T-cell (primary cell): ENCODE measurements around the gene PHF1. TPM values are rescaled to one million over a fixed set of nuclear protein-coding genes. Genes with fewer than 3 reads are reported as not detected.
A peak's percentile ranks its signal among the peaks of the same experiment; 100 is the strongest.

Experiments
- ATAC-seq, 4 experiments: fragments of 200-7000 bp in 3 of 4; fragments of 150-1000 bp in 1 of 4; cut with Tn5 transposase; replicated peaks in 1 of 4; 1 replicate in 3 of 4; 2 replicates in 1 of 4; pipeline ENCODE4 v1.10.0; 2021; ENCODE audit warnings: moderate library complexity in 3 of 4, mild to moderate bottlenecking in 2 of 4, moderate number of reproducible peaks in 1 of 4
- CTCF ChIA-PET, 2 donors: fragments of 300-600 bp; sonication (Branson Sonifier 250); formaldehyde crosslinking; loops; one replicate each; lab custom pipeline; 2022; ENCODE audit warnings: antibody characterized with exemption in 2 of 2; lab: Charles Lee
- POLR2A ChIA-PET, 2 donors: fragments of 300-600 bp; sonication (Branson Sonifier 250); formaldehyde crosslinking; loops; one replicate each; lab custom pipeline; 2022; ENCODE audit warnings: antibody characterized with exemption in 2 of 2; lab: Charles Lee
- DNase-seq, 35 experiments: peaks; one replicate each; pipeline versions ENCODE4 v3.0.0 to v3.0.0-alpha.2; 2013 to 2023
- H3K27ac ChIP-seq: one replicate; pipeline ENCODE4 v1.5.1; 2013; ENCODE audit warnings: low read length
- H3K27me3 ChIP-seq, 2 experiments: replicated peaks in 1 of 2; 1 replicate in 1 of 2; 2 replicates in 1 of 2; pipeline versions ENCODE4 v1.6.1 to v1.7.0; 2013; ENCODE audit warnings: low read length in 1 of 2, mixed read lengths in 1 of 2; ENCODE audit not compliant: control insufficient read depth in 2 of 2, insufficient read depth in 2 of 2; ENCODE audit errors: extremely low read depth in 1 of 2
- H3K36me3 ChIP-seq, 2 donors: 1 replicate in 1 of 2; 2 replicates in 1 of 2; pipeline versions ENCODE4 v1.6.1 to v1.7.0; 2013; ENCODE audit warnings: low read length in 1 of 2; ENCODE audit not compliant: control insufficient read depth in 2 of 2, insufficient read depth in 1 of 2; ENCODE audit errors: extremely low read depth in 1 of 2
- H3K4me1 ChIP-seq, 2 experiments: 1 replicate in 1 of 2; 2 replicates in 1 of 2; pipeline versions ENCODE4 v1.6.1 to v1.7.0; 2013; ENCODE audit warnings: low read length in 2 of 2, mixed read lengths in 1 of 2; ENCODE audit not compliant: insufficient read depth in 2 of 2, control insufficient read depth in 1 of 2; ENCODE audit errors: extremely low read depth in 1 of 2
- H3K4me3 ChIP-seq, 2 donors: 1 replicate in 1 of 2; 2 replicates in 1 of 2; pipeline versions ENCODE4 v1.5.1 to v1.7.0; 2013; ENCODE audit warnings: mild to moderate bottlenecking in 2 of 2, low read length in 1 of 2, moderate library complexity in 1 of 2; ENCODE audit not compliant: control insufficient read depth in 1 of 2; ENCODE audit errors: extremely low read depth in 1 of 2
- H3K9me3 ChIP-seq: 2 replicates; pipeline ENCODE4 v1.7.0; 2013
- H3K27ac Mint-ChIP-seq, 2 donors: one replicate each; pipeline ENCODE4 v1.8.0; 2020 to 2021; ENCODE audit warnings: mild to moderate bottlenecking in 2 of 2, mixed read lengths in 2 of 2
- H3K27me3 Mint-ChIP-seq, 2 donors: one replicate each; pipeline ENCODE4 v1.8.0; 2021 to 2022; ENCODE audit warnings: mixed read lengths in 2 of 2
- H3K36me3 Mint-ChIP-seq: one replicate; pipeline ENCODE4 v1.8.0; 2021; ENCODE audit warnings: mixed read lengths
- H3K4me1 Mint-ChIP-seq, 3 donors: one replicate each; pipeline ENCODE4 v1.8.0; 2020 to 2022; ENCODE audit warnings: mixed read lengths in 3 of 3, mild to moderate bottlenecking in 1 of 3
- H3K4me3 Mint-ChIP-seq, 3 donors: one replicate each; pipeline ENCODE4 v1.8.0; 2020 to 2022; ENCODE audit warnings: mild to moderate bottlenecking in 3 of 3, mixed read lengths in 3 of 3, moderate library complexity in 3 of 3
- H3K9me3 Mint-ChIP-seq, 3 donors: one replicate each; pipeline ENCODE4 v1.8.0; 2020 to 2022; ENCODE audit warnings: mixed read lengths in 3 of 3
- WGBS: methylation state at CpG from one replicate; pipeline ENCODE4 v1.1.5; 2013; ENCODE audit warnings: missing lambda C conversion rate; ENCODE audit not compliant: insufficient coverage; 5-methylcytosine and 5-hydroxymethylcytosine counted together
- total RNA-seq, 35 experiments: library from RNA in 6 of 35; stranded (reverse) in 6 of 35; fragments of 120-200 nt in 1 of 35; gene quantifications; one replicate each; pipeline versions ENCODE4 v1.2.1 to v1.2.4 and lab custom pipeline; 2013 to 2026

The PHF1 gene
- total RNA-seq, 5 donors from 2014 or later (not counting 1 experiment from before 2014, with no cell fraction given), result 169 to 372 (median 175) TPM

- H3K4me1 Mint-ChIP-seq, result peaks cover 61 to 82% (median 78%) of the 10 kb centered on the region in 3 donors
- Histone ChIP-seq H3K9me3 (no peaks in the 10 kb centered on the region), H3K4me1 (peaks cover 34 to 60% of the 10 kb centered on the region in 2 experiments), H3K36me3 (no peaks in the 10 kb centered on the region), H3K27me3 (no peaks in the 10 kb centered on the region), H3K27ac (peak overlapping the region; percentile 87), H3K4me3 (peak overlapping the region; percentile 65 to 69)
- no peaks in the 10 kb centered on the region for H3K9me3 Mint-ChIP-seq
- DNase-seq (peak; percentile 52 to 87 (median 68)), ATAC-seq (peak; percentile 61 to 65 (median 62))
- POLR2A ChIA-PET, result interaction anchor here (0.6 to 0.7 kb wide), 4 partner anchors 9 to 136 kb away, joined by 3 to 8 read pairs (median 4); no protein-coding TSS in a partner anchor
- H3K27ac Mint-ChIP-seq, result peak overlapping the region; percentile 95 to 96
- H3K27me3 Mint-ChIP-seq, result no peaks in the 10 kb centered on the region
- H3K4me3 Mint-ChIP-seq, result peak overlapping the region; percentile 85 to 97 (median 86)
- CTCF ChIA-PET, result interaction anchor here (0.7 to 1.5 kb wide), 5 partner anchors 10 to 126 kb away, joined by 3 to 8 read pairs (median 4); no protein-coding TSS in a partner anchor
- H3K36me3 Mint-ChIP-seq, result no peaks in the 10 kb centered on the region
- 2% methylated on average over 24 of the region's 43 CpGs for whole genome bisulfite sequencing
Observed at GRCh38 chr6:33425668-33426577, 15.1 kb downstream of the PHF1 start.

- Histone ChIP-seq H3K27me3 (no peaks in the 10 kb centered on the region), H3K4me3 (peak overlapping the region; percentile 65 to 67), H3K27ac (peak overlapping the region; percentile 87), H3K36me3 (no peaks in the 10 kb centered on the region), H3K4me1 (peaks cover 39 to 69% of the 10 kb centered on the region in 2 experiments), H3K9me3 (no peaks in the 10 kb centered on the region)
- Mint-ChIP-seq H3K9me3 (no peaks in the 10 kb centered on the region), H3K4me1 (peaks cover 66 to 79% (median 78%) of the 10 kb centered on the region in 3 donors), H3K4me3 (peak overlapping the region; percentile 85 to 97 (median 86)), H3K27me3 (no peaks in the 10 kb centered on the region), H3K36me3 (no peaks in the 10 kb centered on the region), H3K27ac (peak overlapping the region; percentile 95 to 96)
- ChIA-PET POLR2A (interaction anchor here (0.6 kb wide), 2 partner anchors 36 to 1574 kb away, joined by 3 to 5 read pairs; no protein-coding TSS in a partner anchor), CTCF (interaction anchor here (0.6 to 1.5 kb wide), 6 partner anchors 11 to 438 kb away, joined by 3 to 8 read pairs (median 4); partner anchors contain the start of gene ZBTB9 (in 1 of the 2))
- WGBS, result 0% methylated on average over 5 of the region's 12 CpGs
- ATAC-seq, result peak in 1 of 4 experiments; percentile 19
- DNase-seq, result peak in 7 of 35 experiments; percentile 12 to 74 (median 30)
Observed at GRCh38 chr6:33426590-33427511, 16.0 kb downstream of the PHF1 start.

- Mint-ChIP-seq H3K27me3 (no peaks in the 10 kb centered on the region), H3K4me3 (peak overlapping the region; percentile 86 to 97 (median 87)), H3K9me3 (no peaks in the 10 kb centered on the region), H3K4me1 (peaks cover 72 to 87% (median 84%) of the 10 kb centered on the region in 3 donors), H3K36me3 (peaks cover 2% of the 10 kb centered on the region), H3K27ac (peak overlapping the region; percentile 84 to 96)
- ChIA-PET CTCF (interaction anchor here in 1 of 2 donors (3.1 kb wide), 1 partner anchor 10 kb away, joined by 12 read pairs; the partner anchor contains the start of gene CUTA), POLR2A (no interaction called here)
- Histone ChIP-seq H3K4me1 (peaks cover 44 to 77% of the 10 kb centered on the region in 2 experiments), H3K9me3 (no peaks in the 10 kb centered on the region), H3K27ac (peak overlapping the region; percentile 88), H3K27me3 (no peaks in the 10 kb centered on the region), H3K4me3 (peak overlapping the region; percentile 67 to 68), H3K36me3 (peaks cover 0 to 4% of the 10 kb centered on the region in 2 donors)
- DNase-seq (peak in 28 of 35 experiments; percentile 22 to 78 (median 48)), ATAC-seq (peak; percentile 8 to 16 (median 10))
- WGBS, result 0% methylated on average over 17 of the region's 79 CpGs
Observed at GRCh38 chr6:33427585-33428223, 16.9 kb downstream of the PHF1 start.

- peaks cover 78 to 87% (median 86%) of the 10 kb centered on the region in 3 donors for H3K4me1 Mint-ChIP-seq
- peak overlapping the region; percentile 88 for H3K27ac ChIP-seq
- H3K4me1 ChIP-seq, result peaks cover 47 to 84% of the 10 kb centered on the region in 2 experiments
- POLR2A ChIA-PET, result no interaction called here
- H3K4me3 Mint-ChIP-seq, result peak overlapping the region; percentile 85 to 97 (median 87)
- H3K27ac Mint-ChIP-seq, result peak overlapping the region; percentile 90 to 95
- H3K9me3 Mint-ChIP-seq, result no peaks in the 10 kb centered on the region
- peak overlapping the region; percentile 68 to 71 for H3K4me3 ChIP-seq
- H3K36me3 Mint-ChIP-seq, result peaks cover 6% of the 10 kb centered on the region
- no peaks in the 10 kb centered on the region for H3K9me3 ChIP-seq
- CTCF ChIA-PET, result interaction anchor here (0.6 to 3.1 kb wide), 4 partner anchors 10 to 99 kb away, joined by 3 to 12 read pairs (median 5); partner anchors contain the start of gene CUTA (in 1 of the 2)
- 7% methylated on average over 23 of the region's 33 CpGs for WGBS
- H3K36me3 ChIP-seq, result peaks cover 0 to 10% of the 10 kb centered on the region in 2 donors
- peak in 8 of 35 experiments; percentile 7 to 60 (median 30) for DNase-seq
- no peaks in the 10 kb centered on the region for H3K27me3 ChIP-seq
- H3K27me3 Mint-ChIP-seq, result no peaks in the 10 kb centered on the region
- peak in 2 of 4 experiments; percentile 4 to 6 for ATAC-seq
Observed at GRCh38 chr6:33428224-33428965, 17.6 kb downstream of the PHF1 start.
